Activated T-helper 9 cell treated with anti-CD3 and anti-CD28 coated beads, Interleukin-2, amount 50 U/mL, for 16 hours (primary cell): ENCODE data around the gene KIAA0232.
"Not testable (repeated sequence)": the region's sequence is repeated elsewhere in the genome, so short reads cannot be mapped to it uniquely, and the experiment has no call there.

ENCODE experiments used
- DNase-seq: peaks from one replicate; pipeline ENCODE4 v3.0.0-alpha.2; 2020; ENCODE audit warnings: low read depth

Gene KIAA0232

DNA sequence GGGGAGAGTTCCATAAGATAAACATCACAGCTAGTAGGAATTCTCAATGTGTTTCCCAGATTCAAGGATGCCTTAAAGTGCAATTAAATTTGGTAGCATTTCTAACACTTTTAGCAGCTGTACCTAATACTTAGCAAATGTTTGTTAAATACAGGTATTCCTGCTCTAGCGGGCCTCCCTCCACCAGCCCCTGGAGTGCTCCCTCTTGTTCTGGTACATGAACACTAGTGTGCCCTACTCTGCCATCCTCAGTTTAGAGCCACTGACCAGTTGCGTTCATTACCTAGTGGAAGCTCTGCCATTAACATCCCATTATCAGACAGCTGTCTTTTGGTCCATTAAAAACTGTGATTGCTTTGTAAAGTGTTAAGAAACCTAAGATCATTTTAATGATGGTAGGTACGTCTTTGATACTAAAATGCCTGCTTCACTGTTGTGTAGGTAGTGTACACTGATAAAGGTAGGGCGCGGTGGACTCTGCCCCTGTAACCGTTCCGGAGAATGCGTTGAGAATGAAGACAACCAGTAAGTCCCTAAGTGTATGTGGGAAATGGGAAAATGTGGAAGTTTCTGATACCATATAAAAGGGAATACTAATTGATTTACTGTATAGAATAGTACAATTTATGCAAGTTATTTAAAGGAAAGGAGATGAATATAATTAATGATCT, 21.7 kb downstream of the KIAA0232 start:
- no peak for DNase-seq

DNA sequence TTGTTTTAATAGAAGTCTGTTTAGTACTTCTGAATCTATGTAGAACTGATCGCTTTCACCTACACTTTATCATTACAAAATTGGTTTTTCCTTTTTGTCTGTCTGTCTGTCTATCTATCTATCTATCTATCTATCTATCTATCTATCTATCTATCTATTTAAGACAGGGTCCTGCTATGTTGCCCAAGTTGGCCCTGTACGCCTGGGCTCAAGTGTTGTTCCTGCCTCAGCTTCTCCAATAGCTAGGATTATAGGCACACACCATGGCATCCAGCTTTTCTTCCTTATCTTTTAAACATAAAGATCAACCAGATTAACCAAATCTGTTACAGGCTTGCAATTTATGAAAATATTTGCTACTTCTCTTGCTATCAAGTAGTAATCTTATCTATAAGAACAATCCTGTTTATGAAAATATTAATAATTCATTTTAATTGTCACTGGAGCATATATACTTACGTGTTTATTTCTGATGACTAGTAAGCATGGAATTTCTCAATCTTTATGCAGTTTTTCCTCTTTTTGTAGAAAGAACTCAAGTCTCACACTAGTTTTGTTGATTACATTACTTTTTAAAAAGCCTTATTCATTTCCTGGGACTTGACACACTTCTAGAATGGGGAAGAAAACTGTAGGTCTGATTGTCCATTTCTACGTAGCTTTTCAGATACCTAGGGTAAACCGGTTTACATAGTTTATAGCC, 24.5 kb downstream of the KIAA0232 start:
- no peak for DNase-seq

GRCh38 chr4:6808259-6808658, 25.7 kb downstream of the KIAA0232 start:
- no peak for DNase-seq

- DNase-seq, result no peak
Measured at GRCh38 chr4:6811165-6811564, 28.6 kb downstream of the KIAA0232 start.

DNA sequence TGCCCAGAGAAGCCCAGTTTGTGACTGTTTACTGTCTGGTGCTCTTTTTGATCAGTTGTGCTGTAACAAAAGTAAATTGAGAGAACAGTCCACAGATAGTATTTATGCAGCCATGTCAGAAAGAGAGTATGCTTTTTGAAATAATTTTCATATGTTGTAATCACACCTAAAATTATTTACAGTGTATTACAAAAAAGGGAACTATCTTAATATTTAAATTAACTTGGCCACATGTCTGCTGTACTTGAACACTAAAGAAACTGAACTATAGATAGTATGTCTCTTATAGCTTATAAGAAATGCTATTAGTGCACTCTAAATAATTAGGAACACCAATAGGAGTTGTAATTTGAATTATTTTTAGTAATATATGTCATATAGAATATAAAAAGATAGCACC, 30.2 kb downstream of the KIAA0232 start:
- no peak for DNase-seq

DNA sequence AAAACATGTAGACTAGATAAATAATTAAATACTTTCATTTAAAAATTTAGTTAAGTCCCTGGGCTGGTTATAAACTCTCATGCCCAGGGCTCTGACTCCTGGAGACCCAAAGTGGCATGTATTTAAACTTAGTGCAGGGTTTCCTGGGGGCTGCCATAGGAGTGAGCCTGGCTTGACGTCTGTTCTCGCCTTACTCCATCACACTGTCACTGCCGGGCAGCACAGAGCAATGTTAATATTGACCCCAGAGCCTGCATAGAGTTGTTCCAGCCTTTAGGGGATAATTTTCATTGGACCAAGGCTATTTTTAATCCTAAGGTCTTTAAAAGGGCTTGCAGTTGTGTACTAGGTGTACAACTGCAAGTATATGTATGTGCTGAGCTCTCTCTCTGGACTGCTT, 31.2 kb downstream of the KIAA0232 start:
- no peak for DNase-seq

GRCh38 chr4:6815029-6815836, 32.7 kb downstream of the KIAA0232 start:
- no peak for DNase-seq

GRCh38 chr4:6819295-6819694, 36.8 kb downstream of the KIAA0232 start:
- DNase-seq, result no peak

DNA sequence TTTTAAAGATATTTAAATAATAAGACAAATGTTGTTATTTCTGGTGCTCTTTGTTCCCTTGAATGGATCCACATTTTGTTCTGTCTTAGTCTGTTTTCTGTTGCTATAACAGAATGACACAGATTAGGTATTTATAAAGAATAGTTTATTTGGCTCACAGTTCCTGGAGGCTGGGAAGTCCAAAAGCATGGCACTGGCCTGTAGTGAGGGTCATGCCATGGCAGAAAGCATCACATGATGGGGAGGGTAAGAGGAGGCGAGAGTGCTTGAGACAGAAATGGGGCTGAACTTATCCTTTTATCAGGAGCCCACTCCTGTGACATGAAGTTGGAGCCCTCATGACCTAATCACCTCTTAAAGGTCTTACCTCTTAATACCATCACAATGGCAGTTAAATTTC, 38.2 kb downstream of the KIAA0232 start:
- DNase-seq, result no peak

DNA sequence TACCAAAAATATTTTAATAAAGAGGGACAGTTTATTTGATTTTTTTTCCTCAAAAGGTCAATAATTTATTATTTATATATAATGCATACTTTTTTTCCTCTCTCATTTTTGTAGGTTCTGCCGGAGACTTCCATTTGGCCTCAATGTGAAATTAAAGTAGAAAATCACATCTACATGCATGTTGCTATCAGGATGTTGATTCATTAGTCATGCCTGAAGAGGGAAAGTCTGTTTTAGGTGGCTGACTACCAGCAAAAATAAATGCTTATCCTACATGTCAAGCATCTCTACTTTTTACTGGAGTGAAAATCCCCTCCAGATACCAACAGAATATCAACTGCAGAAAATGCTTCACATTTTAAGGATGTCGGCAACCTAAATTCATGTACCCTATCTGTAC, 41.5 kb downstream of the KIAA0232 start:
- DNase-seq, result no peak

- no peak for DNase-seq
Measured at GRCh38 chr4:6824772-6825402, 42.4 kb downstream of the KIAA0232 start.

DNA sequence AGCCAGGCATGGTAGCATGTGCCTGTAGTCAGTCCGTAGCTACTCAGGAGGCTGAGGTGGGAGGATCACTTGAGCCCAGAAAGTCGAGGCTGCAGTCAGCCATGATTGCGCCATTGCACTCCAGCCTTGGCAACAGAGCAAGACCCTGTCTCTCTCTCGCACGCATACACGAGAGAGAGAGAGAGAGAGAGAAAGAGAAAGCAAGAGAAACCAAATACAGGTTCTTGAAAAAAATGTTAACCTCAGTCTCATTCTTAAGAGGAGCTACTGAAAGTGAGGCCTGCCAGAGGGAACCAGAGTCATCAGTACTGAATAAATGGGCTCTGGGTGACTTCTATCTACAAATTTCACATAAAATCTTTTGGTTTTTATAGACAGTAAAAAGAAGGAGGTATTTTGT, 42.9 kb downstream of the KIAA0232 start:
- no peak for DNase-seq

DNA sequence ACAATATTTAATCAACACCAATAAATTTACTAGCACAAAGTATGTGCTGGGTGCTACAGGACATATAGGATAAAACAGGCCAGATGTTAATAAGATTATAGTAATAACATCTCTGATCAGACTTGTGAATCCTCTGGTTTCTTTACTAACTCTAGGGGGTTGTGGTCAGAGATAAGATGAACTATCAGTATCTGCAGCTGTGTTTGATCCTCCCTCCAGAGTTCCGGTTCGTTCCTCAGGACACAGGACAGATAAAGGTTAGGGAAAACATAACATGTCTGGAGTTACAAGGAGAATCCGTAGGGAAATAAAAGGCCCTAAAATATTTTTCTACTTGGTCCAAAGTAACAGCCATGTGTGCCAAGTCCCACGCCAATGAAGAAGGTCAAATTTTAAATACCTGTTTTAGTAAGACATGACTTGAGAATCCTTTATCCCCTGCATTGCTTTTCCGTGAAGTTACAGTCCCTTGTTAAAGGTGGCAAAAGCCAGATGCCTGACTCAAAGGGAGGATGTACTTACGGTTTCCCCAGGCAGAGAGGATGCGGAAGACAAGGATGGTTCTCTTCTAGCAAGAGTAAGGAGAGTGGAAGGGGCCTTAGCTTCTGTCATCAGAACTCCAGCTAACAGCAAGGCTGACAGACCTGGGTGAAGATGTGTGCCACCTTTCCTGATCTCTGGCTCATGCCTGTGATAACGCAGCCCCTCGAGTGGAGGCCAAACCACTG, 44.4 kb downstream of the KIAA0232 start:
- no peak for DNase-seq

DNA sequence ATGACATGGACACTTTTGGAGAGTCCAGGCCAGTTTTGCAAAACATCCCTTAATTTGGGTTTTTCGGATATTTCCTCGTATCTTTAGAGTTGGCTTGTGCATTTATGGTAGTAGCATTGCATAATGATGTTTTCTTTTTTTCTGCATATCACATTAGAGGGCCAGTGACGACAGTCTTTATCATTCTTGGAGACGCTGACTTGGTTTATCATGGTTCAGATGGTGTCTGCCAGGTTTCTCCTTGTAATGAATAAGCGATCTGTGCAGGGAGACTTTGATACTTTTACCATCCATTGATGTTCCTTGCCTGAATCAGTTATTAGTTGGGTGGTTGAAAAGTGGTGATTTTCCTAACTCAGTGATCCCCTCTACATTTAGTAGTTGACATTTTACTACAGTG, 46.6 kb downstream of the KIAA0232 start:
- no peak for DNase-seq

DNA sequence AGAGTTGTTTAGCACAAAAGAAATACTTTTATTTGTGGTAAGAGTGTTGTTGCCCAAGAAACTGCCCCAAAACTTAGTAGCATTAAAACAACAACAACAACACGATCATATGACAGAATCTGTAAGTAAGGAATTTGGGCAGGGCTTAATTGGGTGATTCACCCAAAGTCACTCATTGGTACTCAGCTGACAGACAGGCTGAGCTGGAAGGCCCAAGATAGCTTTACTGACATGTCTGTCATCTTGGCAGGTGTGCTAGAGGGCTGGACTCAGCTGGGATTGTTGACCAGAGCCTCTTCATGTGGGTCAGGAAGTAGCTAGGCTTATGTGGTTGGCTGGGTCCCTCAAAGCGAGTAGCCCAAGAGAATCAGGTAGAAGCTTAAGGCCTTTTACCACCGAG, 52.3 kb downstream of the KIAA0232 start:
- no peak for DNase-seq

DNA sequence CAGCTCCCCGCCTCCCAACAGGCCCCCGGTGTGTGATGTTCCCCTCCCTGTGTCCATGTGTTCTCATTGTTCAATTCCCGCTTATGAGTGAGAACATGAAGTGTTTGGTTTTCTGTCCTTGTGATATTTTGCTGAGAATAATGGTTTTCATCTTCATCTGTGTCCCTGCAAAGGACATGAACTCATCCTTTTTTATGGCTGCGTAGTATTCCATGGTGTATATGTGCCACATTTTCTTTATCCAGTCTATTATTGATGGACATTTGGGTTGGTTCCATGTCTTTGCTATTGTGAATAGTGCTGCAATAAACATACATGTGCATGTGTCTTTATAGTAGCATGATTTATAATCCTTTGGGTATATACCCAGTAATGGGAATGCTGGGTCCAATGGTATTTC, 53.1 kb downstream of the KIAA0232 start:
- DNase-seq, result not testable (repeated sequence)

DNA sequence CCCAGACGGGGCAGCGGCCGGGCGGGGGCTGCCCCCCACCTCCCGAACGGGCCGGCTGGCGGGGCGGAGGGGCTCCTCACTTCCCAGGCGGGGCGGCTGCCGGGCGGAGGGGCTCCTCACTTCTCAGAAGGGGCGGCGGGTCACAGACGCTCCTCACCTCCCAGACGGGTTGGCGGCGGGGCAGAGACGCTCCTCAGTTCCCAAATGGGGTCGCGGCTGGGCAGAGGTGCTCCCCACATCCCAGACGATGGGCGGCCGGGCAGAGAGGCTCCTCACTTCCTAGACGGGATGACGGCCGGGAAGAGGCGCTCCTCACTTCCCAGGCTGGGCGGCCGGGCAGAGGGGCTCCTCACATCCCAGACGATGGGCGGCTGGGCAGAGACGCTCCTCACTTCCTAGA, 54.6 kb downstream of the KIAA0232 start:
- DNase-seq, result not testable (repeated sequence)

DNA sequence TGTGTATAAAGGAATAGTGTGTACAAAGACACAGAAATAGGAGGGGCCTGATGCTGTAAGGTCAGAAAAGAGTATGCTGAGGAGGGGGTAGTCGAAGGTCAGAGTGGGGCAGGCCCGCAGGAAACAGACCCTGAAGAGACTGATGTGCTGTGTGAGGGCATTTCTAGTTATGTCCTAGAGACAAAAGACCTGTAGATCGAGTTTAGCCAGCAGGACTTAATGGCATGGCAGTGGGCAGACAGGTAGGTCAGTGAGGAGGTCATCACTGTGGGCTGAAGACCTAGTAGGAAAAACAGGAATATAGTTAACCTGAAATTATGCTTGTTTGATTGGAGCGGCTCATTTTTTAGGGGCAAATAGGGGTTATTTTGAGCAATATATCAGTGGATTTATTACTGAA, 57.1 kb downstream of the KIAA0232 start:
- no peak for DNase-seq

DNA sequence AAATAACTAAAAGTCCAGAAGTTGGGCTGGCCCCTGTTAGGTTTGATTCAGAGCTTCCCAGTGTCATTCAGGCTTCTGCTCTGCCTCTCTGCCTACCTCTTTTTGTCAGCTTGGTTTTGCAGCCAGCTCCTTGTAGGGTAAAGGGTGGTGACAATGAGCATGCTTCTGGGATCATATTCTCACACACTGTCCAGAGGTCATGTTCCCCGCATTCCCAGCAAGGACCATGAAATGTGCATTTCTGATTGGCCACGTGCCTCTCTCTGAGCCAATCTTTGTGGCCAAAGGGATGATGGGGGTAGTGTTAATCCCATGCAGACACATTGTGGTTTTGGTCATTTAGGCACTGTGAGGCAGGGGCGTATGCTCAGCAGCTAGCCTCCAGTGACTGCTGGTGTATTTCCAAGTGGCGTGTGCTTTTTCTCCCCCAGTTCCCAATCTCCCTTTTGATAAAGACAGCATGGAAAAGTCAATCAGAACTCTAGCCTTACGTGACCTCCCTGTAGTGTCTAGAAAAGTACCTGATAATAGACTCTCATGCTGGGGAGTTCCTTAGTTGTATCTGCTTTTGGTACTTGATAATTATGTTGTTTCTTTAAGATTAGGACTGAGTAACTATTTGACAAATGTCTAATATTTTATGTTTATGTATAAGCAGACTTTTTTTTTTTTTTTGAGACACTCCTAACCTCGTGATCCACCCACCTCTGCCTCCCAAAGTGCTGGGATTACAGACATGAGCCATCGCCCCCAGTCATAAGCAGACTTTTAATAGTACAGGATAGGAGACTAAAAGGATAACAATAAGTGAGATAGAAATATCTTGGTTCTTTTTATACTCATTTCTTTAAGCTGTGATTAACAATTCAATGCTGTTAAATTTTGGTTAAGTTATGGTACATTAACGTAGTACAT, 57.8 kb downstream of the KIAA0232 start:
- no peak for DNase-seq

- DNase-seq, result no peak
Measured at GRCh38 chr4:6845027-6845426, 62.5 kb downstream of the KIAA0232 start.

GRCh38 chr4:6845574-6845973, 63.0 kb downstream of the KIAA0232 start:
- DNase-seq, result no peak
